GM19468 (cell line): ENCODE data around the gene ACSF2.
"Not testable (repeated sequence)": the region's sequence is repeated elsewhere in the genome, so short reads cannot be mapped to it uniquely, and the experiment has no call there.

Experiments
- ATAC-seq: cut with Tn5 transposase; IDR thresholded peaks from one replicate; pipeline ENCODE4 v1.9.1; 2021; ENCODE audit warnings: mild to moderate bottlenecking, moderate library complexity, moderate number of reproducible peaks; ENCODE audit not compliant: unreplicated experiment; ENCODE audit errors: extremely low read depth

ACSF2 gene

GRCh38 chr17:50405351-50405750 is 20.7 kb upstream of the ACSF2 start:
- not testable (repeated sequence) for ATAC-seq

- no peak for ATAC-seq
These were observed 19.4 kb upstream of the ACSF2 start for GRCh38 chr17:50406578-50406977.

GRCh38 chr17:50407921-50408320 is 18.1 kb upstream of the ACSF2 start:
- ATAC-seq = no peak

- no peak for ATAC-seq
These were observed 13.8 kb upstream of the ACSF2 start for GRCh38 chr17:50412188-50412732.

GRCh38 chr17:50414808-50415207 is 11.2 kb upstream of the ACSF2 start:
- ATAC-seq = no peak

GRCh38 chr17:50419577-50419976 is 6.4 kb upstream of the ACSF2 start:
- not testable (repeated sequence) for ATAC-seq

- no peak for ATAC-seq
These were observed 5.5 kb upstream of the ACSF2 start for GRCh38 chr17:50420419-50421112.

GRCh38 chr17:50421308-50422051 is 4.5 kb upstream of the ACSF2 start:
- ATAC-seq = no peak

- ATAC-seq = no peak
These were observed 3.3 kb upstream of the ACSF2 start for GRCh38 chr17:50422738-50423137.

- ATAC-seq = no peak
These were observed 2.4 kb upstream of the ACSF2 start for GRCh38 chr17:50423553-50424159.

GRCh38 chr17:50424246-50424995 is 1.6 kb upstream of the ACSF2 start:
- ATAC-seq = no peak

- ATAC-seq = no peak
These were observed 879 bp upstream of the ACSF2 start for GRCh38 chr17:50424996-50425681.

GRCh38 chr17:50426472-50426782 is 409 bp downstream of the ACSF2 start:
- no peak for ATAC-seq

GRCh38 chr17:50426814-50427787 is 1.1 kb downstream of the ACSF2 start:
- no peak for ATAC-seq

- ATAC-seq = not testable (repeated sequence)
These were observed 2.1 kb downstream of the ACSF2 start for GRCh38 chr17:50428126-50428525.

- ATAC-seq = no peak
These were observed 2.9 kb downstream of the ACSF2 start for GRCh38 chr17:50428831-50429424.

- no peak for ATAC-seq
These were observed 3.8 kb downstream of the ACSF2 start for GRCh38 chr17:50429793-50430192.

GRCh38 chr17:50430821-50431618 is 5.0 kb downstream of the ACSF2 start:
- no peak for ATAC-seq
